ENCODE results near the gene SSX4B. TPM values are rescaled to one million over a fixed set of nuclear protein-coding genes. Genes with fewer than 3 reads are reported as not detected.
"Not testable (repeated sequence)": the region's sequence is repeated elsewhere in the genome, so short reads cannot be mapped to it uniquely, and the experiment has no call there.

Gene SSX4B
- total RNA-seq, 1 experiment from 2014 or later: not detected

GRCh38 chrX:48357681-48358080, 54.1 kb downstream of the SSX4B start:
- no TSS peak for BruUV-seq (replicated peaks)
- no peak overlapping the region for H3K27ac Mint-ChIP-seq (ENCODE audit: unreplicated experiment)
- CTCF ChIA-PET: no interaction called here

DNA sequence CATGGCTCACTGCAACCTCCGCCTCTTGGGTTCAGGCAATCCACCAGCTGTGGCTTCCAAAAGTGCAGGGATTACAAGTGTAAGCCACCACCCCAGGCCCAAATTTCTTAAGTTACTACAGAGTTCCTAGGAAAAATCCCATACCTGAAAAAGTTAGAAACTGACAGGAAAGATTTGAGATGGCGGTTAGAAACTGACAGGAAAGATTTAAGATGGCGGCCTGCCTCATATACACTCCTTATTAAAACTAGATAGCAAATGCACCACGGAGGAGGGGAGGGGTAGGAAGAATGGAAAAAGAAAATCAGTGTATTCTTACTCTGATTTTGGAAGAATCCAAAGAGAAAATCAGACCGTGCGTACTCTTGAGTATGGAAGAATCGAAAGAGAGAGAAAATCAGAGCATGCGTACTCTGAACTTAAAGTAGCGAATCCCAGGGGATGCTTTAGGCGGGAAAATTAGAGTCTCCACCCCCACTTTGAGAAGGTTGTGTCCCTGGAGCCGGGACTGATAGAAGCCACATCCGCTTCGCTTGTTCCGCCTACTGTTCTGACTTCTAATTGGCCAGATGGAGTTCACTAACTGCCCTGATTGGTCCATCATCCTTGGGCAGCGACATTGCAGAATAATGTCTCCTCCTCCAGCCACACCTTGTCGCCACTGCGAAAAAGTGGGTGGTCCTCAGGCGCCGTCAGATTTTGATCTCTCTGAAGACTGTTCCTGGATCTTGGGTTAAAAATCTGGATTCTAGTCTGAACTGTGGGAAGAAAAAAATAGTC, 55.3 kb downstream of the SSX4B start, which contains the start of gene SSX3:
TSS of gene SSX3 (minus strand) at position 389 of the 780 bp plus-strand sequence. CDS start 1,454 bp downstream, outside the sequence.
- DNase-seq; H3K36me3 Mint-ChIP-seq (ENCODE audit: insufficient read depth, unreplicated experiment); intact Hi-C loops (cut with micrococcal nuclease; ENCODE audit: unreplicated experiment); H3K27ac Mint-ChIP-seq (ENCODE audit: unreplicated experiment); BruUV-seq (replicated peaks); H3K4me3 Mint-ChIP-seq (ENCODE audit: low read depth, unreplicated experiment); H3K4me1 Mint-ChIP-seq (ENCODE audit: low read depth, unreplicated experiment); H3K9me3 Mint-ChIP-seq (ENCODE audit: low read depth, unreplicated experiment); CTCF ChIA-PET: not testable (repeated sequence)
- peaks cover 24% of the 10 kb centered on the region for H3K27me3 Mint-ChIP-seq (ENCODE audit: unreplicated experiment)

More at GRCh38 chrX:48357681-48358080, 54.1 kb downstream of the SSX4B start:
- H3K9me3 Mint-ChIP-seq (ENCODE audit: low read depth, unreplicated experiment): no peaks in the 10 kb centered on the region
- no peaks in the 10 kb centered on the region for H3K4me1 Mint-ChIP-seq (ENCODE audit: low read depth, unreplicated experiment)
- DNase-seq: no peak
- H3K27me3 Mint-ChIP-seq (ENCODE audit: unreplicated experiment): peaks cover 24% of the 10 kb centered on the region
- intact Hi-C loops (cut with micrococcal nuclease; ENCODE audit: unreplicated experiment): no loop called here
- TF ChIP-seq, protein P1, sequence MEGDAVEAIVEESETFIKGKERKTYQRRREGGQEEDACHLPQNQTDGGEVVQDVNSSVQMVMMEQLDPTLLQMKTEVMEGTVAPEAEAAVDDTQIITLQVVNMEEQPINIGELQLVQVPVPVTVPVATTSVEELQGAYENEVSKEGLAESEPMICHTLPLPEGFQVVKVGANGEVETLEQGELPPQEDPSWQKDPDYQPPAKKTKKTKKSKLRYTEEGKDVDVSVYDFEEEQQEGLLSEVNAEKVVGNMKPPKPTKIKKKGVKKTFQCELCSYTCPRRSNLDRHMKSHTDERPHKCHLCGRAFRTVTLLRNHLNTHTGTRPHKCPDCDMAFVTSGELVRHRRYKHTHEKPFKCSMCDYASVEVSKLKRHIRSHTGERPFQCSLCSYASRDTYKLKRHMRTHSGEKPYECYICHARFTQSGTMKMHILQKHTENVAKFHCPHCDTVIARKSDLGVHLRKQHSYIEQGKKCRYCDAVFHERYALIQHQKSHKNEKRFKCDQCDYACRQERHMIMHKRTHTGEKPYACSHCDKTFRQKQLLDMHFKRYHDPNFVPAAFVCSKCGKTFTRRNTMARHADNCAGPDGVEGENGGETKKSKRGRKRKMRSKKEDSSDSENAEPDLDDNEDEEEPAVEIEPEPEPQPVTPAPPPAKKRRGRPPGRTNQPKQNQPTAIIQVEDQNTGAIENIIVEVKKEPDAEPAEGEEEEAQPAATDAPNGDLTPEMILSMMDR (IDR thresholded peaks at IDR 0.05; ENCODE audit: unreplicated experiment): no peak
- no peaks in the 10 kb centered on the region for H3K36me3 Mint-ChIP-seq (ENCODE audit: insufficient read depth, unreplicated experiment)
- H3K4me3 Mint-ChIP-seq (ENCODE audit: low read depth, unreplicated experiment): no peak overlapping the region

Other genes starting within 250 kb of the SSX4B start
- not detected in 2 replicates for gene SSX5, start 215.2 kb downstream of the SSX4B start, total RNA-seq (2022)
- gene SSX1, start 156.6 kb downstream of the SSX4B start, total RNA-seq (2022): not detected in 2 replicates
- not detected in 2 replicates for gene SSX3, start 55.3 kb downstream of the SSX4B start, total RNA-seq (2022)
- gene SSX4, start 28.4 kb downstream of the SSX4B start, total RNA-seq (2022): not detected in 2 replicates
- gene SLC38A5, start 58.3 kb upstream of the SSX4B start, total RNA-seq (2022): 0.33 and 0.54 TPM in 2 replicates
- 64.9 and 75.2 TPM in 2 replicates for gene FTSJ1, start 64.2 kb upstream of the SSX4B start, total RNA-seq (2022)
- gene PORCN, start 97.0 kb upstream of the SSX4B start, total RNA-seq (2022): 15.6 and 19.3 TPM in 2 replicates
- 159 and 186 TPM in 2 replicates for gene EBP, start 109.8 kb upstream of the SSX4B start, total RNA-seq (2022)
- gene TBC1D25, start 127.8 kb upstream of the SSX4B start, total RNA-seq (2022): 18.2 and 19.4 TPM in 2 replicates
- gene RBM3, start 162.5 kb upstream of the SSX4B start, total RNA-seq (2022): 218 and 248 TPM in 2 replicates
- gene WDR13, start 185.5 kb upstream of the SSX4B start, total RNA-seq (2022): 68.4 and 81.2 TPM in 2 replicates

Data from Calu3 (cell line).